ENCODE results near the gene AKAP8L. TPM values are rescaled to one million over a fixed set of nuclear protein-coding genes. Genes with fewer than 3 reads are reported as not detected.

Gene AKAP8L, protein sequence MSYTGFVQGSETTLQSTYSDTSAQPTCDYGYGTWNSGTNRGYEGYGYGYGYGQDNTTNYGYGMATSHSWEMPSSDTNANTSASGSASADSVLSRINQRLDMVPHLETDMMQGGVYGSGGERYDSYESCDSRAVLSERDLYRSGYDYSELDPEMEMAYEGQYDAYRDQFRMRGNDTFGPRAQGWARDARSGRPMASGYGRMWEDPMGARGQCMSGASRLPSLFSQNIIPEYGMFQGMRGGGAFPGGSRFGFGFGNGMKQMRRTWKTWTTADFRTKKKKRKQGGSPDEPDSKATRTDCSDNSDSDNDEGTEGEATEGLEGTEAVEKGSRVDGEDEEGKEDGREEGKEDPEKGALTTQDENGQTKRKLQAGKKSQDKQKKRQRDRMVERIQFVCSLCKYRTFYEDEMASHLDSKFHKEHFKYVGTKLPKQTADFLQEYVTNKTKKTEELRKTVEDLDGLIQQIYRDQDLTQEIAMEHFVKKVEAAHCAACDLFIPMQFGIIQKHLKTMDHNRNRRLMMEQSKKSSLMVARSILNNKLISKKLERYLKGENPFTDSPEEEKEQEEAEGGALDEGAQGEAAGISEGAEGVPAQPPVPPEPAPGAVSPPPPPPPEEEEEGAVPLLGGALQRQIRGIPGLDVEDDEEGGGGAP
- polyA plus RNA-seq (2013, experiment 1 of 2; ENCODE audit: insufficient read length) = 38.0 TPM
- polyA plus RNA-seq (2013, experiment 2 of 2; ENCODE audit: insufficient read length) = 37.1 TPM

GRCh38 chr19:15418579-15419412 is at the start of gene AKAP8L:
AKAP8L (minus strand) TSS chr19:15418988; CDS start chr19:15418923, 65 bp downstream.
- DNase-seq = peak; percentile 100

GRCh38 chr19:15467734-15468214 is 49.0 kb upstream of the AKAP8L start:
- no peak for DNase-seq

DNA sequence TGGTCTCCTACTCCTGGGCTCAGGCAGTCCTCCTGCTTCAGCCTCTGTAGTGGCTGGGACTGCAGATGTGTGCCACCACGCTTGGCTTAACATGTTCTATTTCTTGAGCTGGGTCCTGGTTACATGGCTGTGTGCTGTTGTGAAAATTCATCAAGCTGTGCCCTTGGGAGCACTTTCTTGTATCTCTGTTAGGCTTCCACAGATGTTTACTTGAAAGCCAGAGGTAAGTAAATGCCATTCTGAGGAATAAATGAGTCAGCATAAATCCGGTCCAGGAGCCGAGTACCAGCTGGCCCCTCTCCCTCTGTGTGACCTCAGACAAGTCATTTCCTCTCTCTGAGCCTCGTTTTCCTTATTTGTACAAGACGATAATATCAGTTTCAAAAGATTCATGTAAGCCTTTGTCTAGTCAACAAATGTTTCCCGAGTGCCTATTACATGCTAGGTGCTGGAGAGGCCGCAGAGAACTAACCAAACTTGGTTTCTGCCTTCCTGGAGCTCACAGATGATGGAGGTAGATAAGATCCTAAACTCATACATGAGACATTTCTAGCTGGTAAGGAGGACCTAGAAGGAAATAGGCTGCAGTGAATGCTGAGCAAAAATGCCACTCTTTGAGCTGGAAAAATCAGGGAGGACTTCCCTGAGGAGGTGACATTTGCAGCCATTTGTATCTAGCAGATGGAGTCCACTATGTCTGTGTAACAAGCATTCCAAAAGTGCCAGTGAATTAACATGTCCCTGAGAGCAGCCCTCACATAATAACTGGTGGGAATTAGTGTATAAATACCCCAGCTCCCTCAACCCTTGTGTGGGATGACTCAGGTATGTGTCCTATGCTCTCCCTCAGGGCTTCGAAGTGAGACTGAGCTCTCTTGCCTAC is 48.3 kb upstream of the AKAP8L start:
- DNase-seq = no peak

DNA sequence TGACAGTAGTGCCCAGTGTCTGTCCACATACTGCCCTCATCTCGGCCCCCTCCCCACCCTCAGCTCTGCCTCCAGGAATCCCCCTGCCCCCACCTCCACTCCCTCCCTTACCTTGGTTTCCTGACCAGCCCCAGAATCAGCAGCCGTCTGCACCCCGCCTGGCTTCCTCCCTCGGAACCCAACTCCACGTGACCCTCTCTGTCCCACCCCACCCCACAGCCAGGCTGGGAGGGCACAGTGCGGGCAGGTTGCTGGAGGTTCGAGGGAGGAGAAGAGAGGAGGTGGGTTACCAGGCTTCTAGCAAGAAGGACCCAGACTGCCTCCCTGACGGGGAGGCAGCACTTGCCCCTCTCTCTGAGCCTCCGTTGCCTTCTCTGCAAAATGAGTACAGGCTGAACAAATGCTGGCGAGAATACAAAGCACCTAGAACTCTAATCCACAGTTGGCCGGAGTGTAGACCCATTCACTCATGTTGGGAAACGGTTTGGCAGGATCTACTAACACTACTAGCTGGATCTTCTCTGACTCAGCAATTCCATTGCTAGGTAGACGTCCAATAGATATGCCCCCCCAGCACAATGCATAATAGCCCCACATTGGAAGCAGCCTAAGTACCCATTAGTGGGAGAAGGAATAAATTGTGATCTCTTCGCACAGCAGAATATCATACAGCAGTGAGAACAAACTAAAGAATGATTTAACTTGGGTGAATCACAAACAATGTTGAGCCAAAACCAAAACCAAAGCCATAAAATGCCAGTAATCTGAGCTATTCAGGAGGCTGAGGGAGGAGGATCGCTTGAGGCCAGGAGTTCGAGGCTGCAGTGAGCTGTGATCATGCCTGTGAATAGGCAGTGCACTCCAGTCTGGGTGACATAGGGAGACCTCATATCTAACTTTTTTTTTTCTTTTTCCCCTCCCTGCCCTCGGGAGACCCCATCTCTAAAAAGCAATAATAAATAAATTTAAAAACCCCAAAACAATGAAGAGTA is 45.9 kb upstream of the AKAP8L start, which contains the start of gene RASAL3:
RASAL3 (minus strand) TSS at position 151 of the 992 bp plus-strand sequence. CDS start 186 bp downstream, outside the sequence.
- DNase-seq = no peak

DNA sequence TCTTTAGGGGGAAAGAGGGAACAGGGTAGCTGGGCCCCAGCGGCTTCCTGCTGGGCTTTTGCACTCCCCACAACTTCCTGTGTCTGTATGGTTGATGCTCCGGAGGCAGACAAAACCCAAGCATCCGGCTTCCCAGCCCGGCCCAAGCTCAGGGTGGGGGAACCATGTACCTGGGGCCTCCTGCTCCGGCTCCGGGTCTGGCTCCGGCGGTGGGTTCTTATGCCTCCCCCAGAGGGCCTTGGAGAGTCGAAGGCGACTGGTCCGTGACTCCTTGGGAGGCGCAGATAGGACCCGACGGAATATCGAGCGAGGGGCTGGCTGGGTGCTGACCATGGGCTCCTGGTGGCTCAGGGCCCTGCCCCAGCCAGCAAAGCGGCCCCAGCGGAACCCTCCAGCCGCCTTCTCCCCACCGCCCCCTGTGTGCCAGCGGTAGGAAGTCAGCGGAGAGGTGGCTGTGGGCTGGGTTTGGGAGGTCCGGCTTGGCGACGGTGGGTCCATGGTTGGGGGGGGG is 45.1 kb upstream of the AKAP8L start:
- no peak for DNase-seq

- no peak for DNase-seq
Measured at GRCh38 chr19:15461694-15462093, 42.9 kb upstream of the AKAP8L start.

DNA sequence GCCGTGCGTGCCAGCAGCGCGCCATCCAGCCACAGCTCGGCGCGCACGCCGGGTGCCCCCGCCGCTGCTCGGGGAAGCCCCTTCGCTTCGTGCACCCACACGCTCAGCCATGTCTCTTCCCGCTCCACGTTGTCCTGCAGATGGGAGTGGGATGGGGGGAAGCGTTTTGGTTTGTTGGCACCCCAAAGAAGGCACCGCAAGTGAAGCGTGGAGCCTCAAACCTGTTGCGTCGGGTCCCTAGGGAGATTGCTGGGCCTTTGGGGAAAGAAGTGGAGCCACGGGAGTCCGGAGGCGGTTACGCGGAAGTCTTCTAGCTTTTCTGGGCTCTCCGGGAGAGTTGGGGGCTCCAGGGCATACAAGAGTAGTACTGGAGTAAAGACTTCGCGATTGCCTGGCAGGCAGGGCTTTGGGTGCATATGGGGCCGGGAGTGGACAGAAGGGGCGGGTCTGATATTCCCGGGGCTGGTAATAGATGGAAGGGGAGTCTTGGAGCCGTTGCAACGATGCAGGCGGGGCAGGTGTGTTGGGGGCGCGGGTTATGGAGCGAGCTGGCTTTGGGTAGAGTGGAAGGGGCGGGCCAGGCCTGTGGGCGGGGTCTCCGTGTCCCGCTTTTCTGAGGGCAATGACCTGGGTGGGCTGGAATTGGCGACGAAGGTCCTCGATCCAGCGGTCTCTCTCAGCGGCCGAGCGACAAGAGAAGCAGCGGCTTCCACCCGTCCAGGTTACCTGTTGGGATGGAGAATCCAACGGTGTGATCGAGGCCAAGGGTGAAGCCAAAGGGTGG is 39.1 kb upstream of the AKAP8L start:
- no peak for DNase-seq

DNA sequence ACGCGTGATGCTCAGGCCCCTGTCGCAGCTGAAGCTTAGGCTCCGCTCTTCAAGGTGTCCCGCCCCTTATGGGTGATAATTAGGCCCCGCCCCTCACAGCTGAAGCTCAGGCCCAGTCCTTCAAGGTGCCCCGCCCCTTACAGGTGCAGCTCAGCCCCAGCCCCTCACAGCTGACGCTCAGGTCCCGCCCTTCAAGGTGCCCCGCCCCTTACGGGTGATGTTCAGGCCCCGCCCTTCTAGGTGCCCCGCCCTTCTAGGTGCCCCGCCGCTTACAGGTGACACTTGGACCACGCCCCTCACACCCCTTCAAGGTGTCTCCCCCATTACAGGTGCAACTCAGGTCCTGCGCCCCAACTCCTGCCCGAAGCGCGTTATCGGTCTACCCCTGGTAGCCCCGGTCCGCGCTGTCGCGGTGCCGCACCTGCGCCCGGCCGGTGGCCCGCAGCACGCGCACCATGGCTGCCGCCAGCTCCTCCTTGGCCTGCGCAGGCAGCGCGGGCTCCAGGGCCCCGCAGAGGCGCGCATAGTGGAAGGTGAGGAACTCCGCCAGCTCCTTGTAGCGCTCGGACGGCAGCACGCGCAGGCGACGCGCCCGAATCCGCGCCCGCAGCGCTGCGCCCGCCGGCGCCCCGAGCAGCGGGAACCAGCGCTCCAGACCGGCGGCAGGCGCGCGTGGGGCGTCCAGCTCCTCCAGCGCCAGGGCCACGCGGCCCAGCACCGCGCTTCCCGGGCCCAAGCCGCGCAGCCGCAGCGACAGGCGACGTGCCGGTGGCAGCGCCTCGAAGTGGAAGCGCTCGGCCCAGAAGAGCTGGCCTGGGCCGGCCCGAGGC is 38.3 kb upstream of the AKAP8L start:
- DNase-seq = no peak

GRCh38 chr19:15456441-15456840 is 37.7 kb upstream of the AKAP8L start:
- DNase-seq = no peak

DNA sequence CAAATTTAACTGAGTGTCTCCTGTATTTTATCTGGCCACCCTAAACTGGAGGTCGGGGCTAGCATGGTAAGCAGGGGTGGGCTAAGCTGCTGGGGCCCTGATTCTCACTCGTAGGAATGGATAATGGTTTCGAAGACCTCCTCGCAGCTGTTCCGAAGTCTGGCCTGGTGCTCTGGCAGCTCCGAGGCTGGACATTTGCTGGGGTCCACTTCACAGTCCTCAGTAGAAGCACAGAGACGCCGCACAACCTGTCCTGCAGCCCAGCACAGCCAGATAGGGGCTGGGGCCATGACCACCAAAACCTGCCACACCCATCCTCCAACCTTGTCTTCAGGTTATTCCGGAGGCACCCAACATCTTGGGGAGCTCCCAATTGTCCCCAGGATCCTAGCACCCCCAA is 37.2 kb upstream of the AKAP8L start:
- DNase-seq = no peak

- DNase-seq = no peak
Measured at GRCh38 chr19:15453906-15454860, 35.4 kb upstream of the AKAP8L start.

DNA sequence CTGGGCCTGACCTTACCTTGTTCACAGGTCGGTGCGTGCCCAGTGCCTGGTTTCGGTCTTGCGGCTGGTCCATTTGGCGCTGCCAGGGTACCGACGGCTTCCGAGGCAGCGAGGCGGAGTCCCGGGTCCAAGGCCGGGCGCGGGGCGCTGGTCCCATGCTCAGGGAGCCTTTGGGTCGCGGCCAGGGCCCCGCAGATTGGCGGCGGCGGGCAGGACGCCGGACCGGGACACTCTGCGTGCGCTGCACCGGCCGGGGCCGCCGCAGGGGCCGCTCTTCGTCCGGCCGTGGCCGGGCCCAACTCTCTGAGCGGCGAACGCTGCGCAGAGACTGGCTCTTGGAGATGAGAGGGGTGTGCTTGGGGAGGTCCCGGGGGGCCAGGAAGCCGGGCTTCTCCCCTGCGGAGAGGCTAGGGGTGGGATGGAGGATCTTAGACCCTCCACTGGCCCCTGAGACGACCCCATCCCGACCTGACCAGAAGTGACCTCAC is 34.3 kb upstream of the AKAP8L start:
- no peak for DNase-seq

DNA sequence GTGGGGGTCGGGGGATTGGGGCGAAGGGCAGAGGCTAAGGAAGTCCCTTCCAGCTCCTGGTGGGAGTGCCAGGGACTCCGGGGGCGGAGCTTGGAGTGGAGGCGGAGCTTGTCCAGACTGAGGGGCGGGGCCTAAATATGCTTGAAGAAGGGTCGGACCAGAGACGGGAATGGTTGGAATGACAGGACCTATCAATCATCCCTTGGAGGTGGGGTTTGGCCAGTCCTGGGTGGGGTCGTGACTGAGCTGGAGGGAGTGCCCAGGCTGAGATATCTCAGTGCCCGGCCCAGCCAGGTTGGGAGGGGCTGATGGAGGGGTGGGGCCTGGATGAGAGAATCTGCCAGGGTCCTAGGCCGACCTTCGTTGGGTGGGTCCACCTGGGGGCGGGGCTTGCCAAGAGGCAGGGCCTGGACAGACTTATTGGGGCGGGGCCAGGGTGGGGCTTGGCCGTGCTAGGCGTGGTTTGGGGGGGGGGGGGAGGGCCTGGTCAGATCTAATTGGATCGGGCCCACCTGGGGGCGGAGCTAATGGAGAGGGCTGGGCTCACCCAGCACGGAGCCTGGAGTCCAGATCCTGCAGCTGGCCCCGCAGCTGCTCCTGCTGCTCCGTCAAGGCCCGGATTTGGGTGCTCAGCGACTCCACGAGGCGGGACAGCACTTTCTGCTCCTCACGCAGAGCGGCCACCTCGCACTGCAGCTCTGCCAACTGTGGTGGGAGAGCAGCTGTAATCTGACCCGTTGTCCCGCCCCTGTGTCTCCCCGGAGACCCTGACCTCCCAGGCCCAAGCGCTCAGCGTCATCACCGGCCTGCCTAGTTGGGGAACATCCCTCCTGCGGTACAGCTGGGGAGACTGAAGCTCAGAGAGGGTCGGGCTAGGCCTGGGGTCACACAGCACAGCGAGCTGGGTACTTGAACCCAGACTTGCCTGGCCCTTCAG is 33.6 kb upstream of the AKAP8L start:
- peak; percentile 77 for DNase-seq

- DNase-seq = no peak
Measured at GRCh38 chr19:15450528-15450890, 31.7 kb upstream of the AKAP8L start.

- DNase-seq = peak; percentile 84
Measured at GRCh38 chr19:15449620-15450527, 31.1 kb upstream of the AKAP8L start, which contains the start of gene WIZ. WIZ (minus strand) TSS chr19:15449956; CDS start chr19:15448307, 1,649 bp downstream.

Data from fibroblast of skin of abdomen (primary cell).